Calu3 (cell line): ENCODE data around the gene TSHB. TPM values are rescaled to one million over a fixed set of nuclear protein-coding genes. Genes with fewer than 3 reads are reported as not detected.

ENCODE experiments used
- BruUV-seq: library from RNA; stranded (reverse); fragments of 400-500 nt; replicated peaks from 2 replicates; lab custom pipeline; 2021; lab: Mats Ljungman, UMichigan
- CTCF ChIA-PET: fragments of 300-600 bp; sonication (Branson Sonifier 250); formaldehyde crosslinking; loops from one replicate; lab custom pipeline; 2022; ENCODE audit warnings: antibody characterized with exemption; lab: Charles Lee
- DNase-seq: peaks from one replicate; pipeline ENCODE4 v3.0.0; 2022
- H3K27ac Mint-ChIP-seq: one replicate; pipeline ENCODE4 v1.8.0; 2022; ENCODE audit warnings: mixed read lengths; ENCODE audit not compliant: unreplicated experiment
- H3K27me3 Mint-ChIP-seq: one replicate; pipeline ENCODE4 v1.8.0; 2022; ENCODE audit warnings: mixed read lengths; ENCODE audit not compliant: unreplicated experiment
- H3K36me3 Mint-ChIP-seq: one replicate; pipeline ENCODE4 v1.8.0; 2022; ENCODE audit warnings: mild to moderate bottlenecking, moderate library complexity, mixed read lengths; ENCODE audit not compliant: insufficient read depth, unreplicated experiment
- H3K4me1 Mint-ChIP-seq: one replicate; pipeline ENCODE4 v1.8.0; 2022; ENCODE audit warnings: mild to moderate bottlenecking, low read depth, mixed read lengths; ENCODE audit not compliant: unreplicated experiment
- H3K4me3 Mint-ChIP-seq: one replicate; pipeline ENCODE4 v1.8.0; 2022; ENCODE audit warnings: mild to moderate bottlenecking, low read depth, moderate library complexity, mixed read lengths; ENCODE audit not compliant: unreplicated experiment
- H3K9me3 Mint-ChIP-seq: one replicate; pipeline ENCODE4 v1.8.0; 2022; ENCODE audit warnings: low read depth, mixed read lengths; ENCODE audit not compliant: unreplicated experiment
- CTCF ChIP-seq: fragments of 200-600 bp; IDR thresholded peaks from one replicate; pipeline ENCODE4 v1.8.0; 2022; ENCODE audit warnings: antibody characterized with exemption; ENCODE audit not compliant: unreplicated experiment
- intact Hi-C: fragments of 100-400 bp; cut with micrococcal nuclease; formaldehyde crosslinking; loops from one replicate; pipeline ENCODE4 v1.10.0; 2022; ENCODE audit not compliant: unreplicated experiment
- total RNA-seq: library from RNA; stranded (reverse); gene quantifications from 2 replicates; pipeline ENCODE4 v1.2.3, GENCODE V29; 2022

TSHB gene
- total RNA-seq, 1 experiment from 2014 or later = not detected

- Mint-ChIP-seq H3K4me1 (peaks cover 11% of the 10 kb centered on the region), H3K4me3 (no peak overlapping the region), H3K27me3 (no peaks in the 10 kb centered on the region), H3K9me3 (no peaks in the 10 kb centered on the region), H3K27ac (no peak overlapping the region), H3K36me3 (no peaks in the 10 kb centered on the region)
- intact Hi-C loops = no loop called here
- no peak for DNase-seq
- CTCF ChIA-PET = no interaction called here
- no peak for TF ChIP-seq CTCF
- BruUV-seq = no TSS peak
Measured at GRCh38 chr1:115074839-115075534, 45.4 kb downstream of the TSHB start.

GRCh38 chr1:115076384-115076915 lies 46.8 kb downstream of the TSHB start:
- H3K27me3 Mint-ChIP-seq = no peaks in the 10 kb centered on the region
- no peak overlapping the region for H3K4me3 Mint-ChIP-seq
- H3K4me1 Mint-ChIP-seq = no peaks in the 10 kb centered on the region
- no peaks in the 10 kb centered on the region for H3K36me3 Mint-ChIP-seq
- intact Hi-C loops = no loop called here
- no peak overlapping the region for H3K27ac Mint-ChIP-seq
- DNase-seq = no peak
- no peak for TF ChIP-seq CTCF
- no TSS peak for BruUV-seq
- H3K9me3 Mint-ChIP-seq = no peaks in the 10 kb centered on the region
- CTCF ChIA-PET = no interaction called here

- intact Hi-C loops = no loop called here
- Mint-ChIP-seq H3K27ac (no peak overlapping the region), H3K4me1 (no peaks in the 10 kb centered on the region), H3K9me3 (no peaks in the 10 kb centered on the region), H3K4me3 (no peak overlapping the region), H3K36me3 (no peaks in the 10 kb centered on the region), H3K27me3 (no peaks in the 10 kb centered on the region)
- TF ChIP-seq CTCF = no peak
- no TSS peak for BruUV-seq
- DNase-seq = no peak
- CTCF ChIA-PET = no interaction called here
Measured at GRCh38 chr1:115077286-115077983, 47.8 kb downstream of the TSHB start.

GRCh38 chr1:115077984-115078330 lies 48.3 kb downstream of the TSHB start:
- no peak overlapping the region for H3K27ac Mint-ChIP-seq
- CTCF ChIA-PET = no interaction called here
- intact Hi-C loops = no loop called here
- DNase-seq = no peak
- no peaks in the 10 kb centered on the region for H3K36me3 Mint-ChIP-seq
- H3K4me1 Mint-ChIP-seq = no peaks in the 10 kb centered on the region
- H3K4me3 Mint-ChIP-seq = no peak overlapping the region
- H3K9me3 Mint-ChIP-seq = no peaks in the 10 kb centered on the region
- no peak for TF ChIP-seq CTCF
- no TSS peak for BruUV-seq
- no peaks in the 10 kb centered on the region for H3K27me3 Mint-ChIP-seq
